Measurements from ENCODE around the gene MRPL20.
"Not testable (repeated sequence)": the region's sequence is repeated elsewhere in the genome, so short reads cannot be mapped to it uniquely, and the experiment has no call there.

Gene MRPL20

DNA sequence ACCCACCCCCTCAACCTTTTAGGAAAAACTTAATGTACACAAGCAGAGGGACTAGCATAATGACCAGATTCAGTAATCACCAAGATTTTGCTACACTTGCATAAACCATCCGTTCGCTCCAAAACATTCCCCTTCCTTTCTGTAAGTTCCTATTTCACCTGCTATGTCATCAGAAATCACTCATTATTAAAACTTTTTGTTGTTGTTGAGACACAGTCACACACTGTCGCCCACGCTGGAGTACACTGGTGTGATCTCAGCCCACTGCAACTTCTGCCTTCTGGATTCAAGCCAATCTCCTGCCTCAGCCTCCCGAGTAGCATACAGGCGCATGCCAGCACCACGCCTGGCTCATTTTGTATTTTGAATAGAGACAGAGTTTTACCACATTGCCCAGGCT, 3.4 kb downstream of the MRPL20 start:
- DNase-seq: no peak

GRCh38 chr1:1402901-1403392, 4.1 kb downstream of the MRPL20 start:
- DNase-seq: not testable (repeated sequence)

DNA sequence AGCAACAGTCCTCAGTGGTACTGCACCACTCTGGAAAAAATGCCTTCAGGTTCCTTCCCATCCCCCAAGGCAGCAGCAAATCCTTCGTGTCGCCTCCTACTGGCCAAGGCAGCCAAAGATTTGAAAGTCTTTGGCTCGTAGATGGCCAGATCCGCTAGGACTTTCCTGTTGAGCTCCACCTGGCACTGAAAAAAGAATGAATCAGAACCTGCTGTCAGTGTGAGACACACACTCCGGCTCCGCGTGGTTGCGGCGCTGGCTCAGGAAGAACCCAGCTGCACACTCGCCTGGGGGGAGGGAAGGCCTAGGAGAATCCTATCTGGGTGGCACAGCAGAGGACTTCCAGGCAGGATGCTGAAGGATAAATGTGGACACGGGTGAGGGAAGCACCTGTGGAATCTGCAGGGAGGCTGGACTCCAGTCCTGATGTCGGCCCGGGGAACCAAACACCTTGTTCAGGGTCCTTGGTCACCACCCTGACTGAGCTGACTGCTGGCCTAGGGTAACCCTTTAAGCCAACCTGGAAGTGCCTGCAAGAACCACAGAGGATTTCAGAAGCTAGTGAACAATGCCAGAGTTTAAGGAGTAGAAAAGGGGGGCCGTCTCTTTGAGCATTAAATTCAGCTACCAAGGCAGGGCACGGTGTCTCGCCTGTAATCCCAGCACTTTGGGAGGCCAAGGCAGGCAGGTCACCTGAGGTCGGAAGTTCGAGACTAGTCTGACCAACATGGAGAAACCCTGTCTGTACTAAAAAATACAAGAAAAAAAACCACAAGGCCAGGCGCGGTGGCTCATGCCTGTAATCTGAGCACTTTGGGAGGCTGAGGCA, 4.8 kb downstream of the MRPL20 start:
- peak in 1 of 2 experiments; percentile 24 for DNase-seq

GRCh38 chr1:1401457-1402010, 5.6 kb downstream of the MRPL20 start:
- DNase-seq: no peak

DNA sequence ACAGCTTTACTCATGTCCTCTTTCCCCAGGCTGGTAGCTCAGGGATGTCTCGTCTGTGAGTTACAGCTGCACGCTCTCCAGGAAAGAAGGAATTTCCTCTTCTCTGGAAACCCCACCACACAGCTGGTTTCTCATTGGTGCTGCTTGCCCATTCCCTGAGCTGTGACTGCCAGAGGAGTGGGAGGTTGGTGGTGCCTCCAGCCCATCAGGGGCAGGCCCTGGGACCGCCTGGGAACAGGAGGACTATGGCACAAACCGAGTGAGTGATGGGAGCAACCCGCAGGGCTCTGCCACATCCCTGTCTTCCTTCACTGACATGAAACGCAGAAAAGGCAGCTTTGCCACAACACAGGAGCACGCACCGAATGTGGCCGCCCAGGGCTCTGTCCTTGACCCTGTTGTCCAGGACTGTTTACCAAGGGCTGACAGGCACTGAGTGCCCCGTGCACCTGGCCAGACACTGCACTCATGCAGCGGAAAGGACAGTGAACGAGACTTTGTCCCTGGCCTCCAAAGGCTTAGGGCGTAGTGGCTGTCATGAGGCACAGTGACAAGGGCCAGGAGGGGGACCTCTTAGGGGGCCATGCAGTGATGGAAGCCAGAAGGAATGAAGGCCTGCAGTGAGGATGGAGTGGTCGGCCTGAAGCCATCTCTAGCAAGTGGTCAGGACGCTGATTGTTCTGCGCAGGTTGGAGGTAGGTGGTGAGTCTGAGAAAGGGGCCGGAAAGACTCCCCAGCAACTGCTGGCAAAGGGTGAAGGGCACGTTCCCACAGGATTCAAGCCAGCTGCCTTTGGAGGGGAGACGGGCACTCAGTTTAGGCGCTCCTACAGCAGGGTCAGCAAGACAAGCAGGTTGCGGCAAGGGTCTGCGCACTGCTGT, 6.3 kb downstream of the MRPL20 start:
- no peak for DNase-seq

DNA sequence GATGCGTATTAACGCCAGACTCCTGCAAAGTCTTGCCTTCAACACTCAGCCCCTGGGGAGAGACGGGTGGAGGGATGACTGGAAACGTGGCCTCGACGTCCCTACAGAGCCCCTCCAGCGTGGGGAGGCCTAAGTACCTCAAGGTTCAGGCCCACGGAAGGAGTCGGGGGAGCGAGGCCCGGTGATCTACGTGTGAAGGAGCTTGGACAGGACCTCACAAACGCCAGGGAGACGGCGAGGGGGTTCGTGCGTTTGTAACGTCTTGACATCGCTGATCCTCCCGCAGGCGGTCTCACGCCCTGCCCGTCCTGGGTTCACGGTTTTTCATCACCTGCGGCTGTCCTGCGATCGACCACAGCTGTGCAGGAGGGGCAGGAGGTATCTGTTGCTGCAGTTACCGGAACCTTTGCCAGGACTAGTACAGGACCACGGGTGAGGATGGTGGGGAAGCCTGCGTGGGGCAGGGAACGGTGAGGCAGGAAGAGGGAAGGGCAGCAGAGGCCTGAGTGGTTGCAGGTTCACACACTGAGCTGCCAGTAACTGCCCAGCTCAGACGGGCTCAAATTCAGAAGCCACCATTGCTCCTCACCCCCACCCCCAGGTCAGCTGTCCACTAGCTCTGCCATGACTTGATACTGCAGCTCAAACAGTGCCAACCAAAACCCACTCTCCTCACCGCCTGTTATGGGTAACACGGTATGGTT, 7.1 kb downstream of the MRPL20 start:
- DNase-seq: no peak

DNA sequence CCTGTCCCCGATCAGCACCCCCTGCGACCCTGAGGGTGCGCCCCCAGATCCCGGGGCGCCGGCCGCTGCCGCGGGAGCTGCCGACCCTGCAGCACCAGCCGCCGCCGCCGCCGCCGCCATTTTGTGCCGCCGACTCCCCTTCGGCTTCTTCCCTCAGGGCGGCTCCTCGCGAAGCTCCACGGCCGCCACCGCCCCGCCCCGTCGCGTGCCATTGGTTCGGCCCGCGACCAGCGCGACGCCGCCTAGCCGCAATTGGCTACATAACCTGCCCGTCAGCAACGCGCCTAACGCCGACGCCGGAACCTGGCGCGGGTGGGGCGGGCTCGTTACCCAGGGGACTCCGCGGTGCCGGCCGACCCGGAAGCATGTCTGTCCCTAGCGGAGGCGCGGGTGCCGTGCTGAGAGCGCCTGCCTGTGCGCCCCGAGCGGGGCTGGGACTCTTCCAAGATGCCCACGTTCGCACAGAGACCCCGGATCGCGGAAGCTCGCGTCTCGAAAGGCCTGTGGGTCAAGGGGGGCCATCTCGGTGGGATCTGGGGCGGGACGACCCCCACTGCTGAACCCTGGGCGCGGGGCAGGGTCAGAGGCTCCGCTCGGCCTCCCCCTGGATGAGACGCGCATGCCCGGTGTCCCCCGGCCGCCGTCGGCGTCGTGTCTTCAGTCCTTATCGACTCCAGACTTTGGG, 7.8 kb downstream of the MRPL20 start, which contains the start of gene CCNL2:
CCNL2 (minus strand) TSS at position 149 of the 685 bp plus-strand sequence; CDS start at position 120, 29 bp downstream.
- peak; percentile 97 for DNase-seq

GRCh38 chr1:1398677-1399186, 8.4 kb downstream of the MRPL20 start:
- no peak for DNase-seq

- no peak for DNase-seq
Measured at GRCh38 chr1:1397839-1398523, 9.1 kb downstream of the MRPL20 start.

DNA sequence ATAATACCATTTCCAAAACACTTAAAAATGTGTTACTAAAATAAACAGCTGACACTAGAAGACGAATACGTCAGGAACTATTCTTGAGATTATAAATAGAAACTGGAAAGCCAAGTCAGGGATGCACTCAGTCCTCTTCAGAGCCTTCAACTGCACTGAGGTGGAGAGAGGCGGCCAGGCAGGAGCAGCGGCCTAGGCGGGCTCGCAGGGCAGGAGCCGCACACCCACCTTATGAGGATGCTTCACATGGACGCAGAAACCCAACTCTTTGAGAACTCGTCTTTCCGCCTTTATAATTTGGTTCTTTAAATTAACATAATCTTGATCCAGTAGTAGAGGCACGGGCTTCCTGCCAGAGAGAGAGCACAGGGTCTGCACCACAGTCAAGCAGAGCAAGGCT, 11.9 kb downstream of the MRPL20 start:
- DNase-seq: no peak

GRCh38 chr1:1394116-1394515, 13.0 kb downstream of the MRPL20 start:
- DNase-seq: no peak

- DNase-seq: no peak
Measured at GRCh38 chr1:1393428-1393827, 13.7 kb downstream of the MRPL20 start.

DNA sequence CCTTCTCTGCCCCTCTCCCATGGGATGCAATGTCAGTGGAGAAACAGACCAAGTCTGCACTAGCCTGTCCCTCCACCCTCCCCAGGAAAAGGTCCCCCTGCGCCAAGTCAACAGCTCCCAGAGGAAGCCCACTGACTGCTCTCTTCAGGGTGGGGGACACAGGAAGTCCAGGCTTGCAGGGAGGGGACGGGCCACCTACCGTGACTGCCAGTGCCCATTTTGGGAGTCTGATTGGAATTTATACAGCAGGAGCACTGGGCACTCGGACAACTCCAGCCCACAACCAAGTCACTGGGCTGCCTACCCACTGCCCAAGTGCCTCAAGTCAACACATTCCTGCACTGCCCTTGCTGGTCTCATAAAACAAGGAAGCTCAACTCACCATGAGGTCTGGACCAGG, 14.1 kb downstream of the MRPL20 start:
- no peak for DNase-seq

GRCh38 chr1:1391225-1391624, 15.9 kb downstream of the MRPL20 start:
- DNase-seq: no peak

DNA sequence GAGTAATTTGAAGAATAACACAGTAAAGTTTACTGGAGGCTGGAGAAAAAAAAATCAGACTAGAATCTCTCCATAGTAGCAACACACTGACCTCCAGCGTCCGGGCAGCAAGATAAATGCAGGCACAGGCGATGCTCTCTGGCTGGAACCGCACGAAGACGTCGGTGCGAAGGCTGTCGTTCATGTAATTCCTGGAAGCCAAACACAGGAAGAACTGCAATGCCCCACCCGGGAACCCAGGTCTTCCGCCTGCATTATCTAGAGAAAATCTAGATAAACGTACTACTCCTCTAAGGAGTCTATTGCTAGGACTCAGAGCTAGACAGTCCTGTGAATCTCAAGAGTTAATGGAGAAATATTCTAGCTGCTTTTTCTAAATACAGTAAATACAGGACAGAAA, 16.4 kb downstream of the MRPL20 start:
- no peak for DNase-seq

GRCh38 chr1:1388078-1388472, 19.0 kb downstream of the MRPL20 start:
- DNase-seq: no peak

DNA sequence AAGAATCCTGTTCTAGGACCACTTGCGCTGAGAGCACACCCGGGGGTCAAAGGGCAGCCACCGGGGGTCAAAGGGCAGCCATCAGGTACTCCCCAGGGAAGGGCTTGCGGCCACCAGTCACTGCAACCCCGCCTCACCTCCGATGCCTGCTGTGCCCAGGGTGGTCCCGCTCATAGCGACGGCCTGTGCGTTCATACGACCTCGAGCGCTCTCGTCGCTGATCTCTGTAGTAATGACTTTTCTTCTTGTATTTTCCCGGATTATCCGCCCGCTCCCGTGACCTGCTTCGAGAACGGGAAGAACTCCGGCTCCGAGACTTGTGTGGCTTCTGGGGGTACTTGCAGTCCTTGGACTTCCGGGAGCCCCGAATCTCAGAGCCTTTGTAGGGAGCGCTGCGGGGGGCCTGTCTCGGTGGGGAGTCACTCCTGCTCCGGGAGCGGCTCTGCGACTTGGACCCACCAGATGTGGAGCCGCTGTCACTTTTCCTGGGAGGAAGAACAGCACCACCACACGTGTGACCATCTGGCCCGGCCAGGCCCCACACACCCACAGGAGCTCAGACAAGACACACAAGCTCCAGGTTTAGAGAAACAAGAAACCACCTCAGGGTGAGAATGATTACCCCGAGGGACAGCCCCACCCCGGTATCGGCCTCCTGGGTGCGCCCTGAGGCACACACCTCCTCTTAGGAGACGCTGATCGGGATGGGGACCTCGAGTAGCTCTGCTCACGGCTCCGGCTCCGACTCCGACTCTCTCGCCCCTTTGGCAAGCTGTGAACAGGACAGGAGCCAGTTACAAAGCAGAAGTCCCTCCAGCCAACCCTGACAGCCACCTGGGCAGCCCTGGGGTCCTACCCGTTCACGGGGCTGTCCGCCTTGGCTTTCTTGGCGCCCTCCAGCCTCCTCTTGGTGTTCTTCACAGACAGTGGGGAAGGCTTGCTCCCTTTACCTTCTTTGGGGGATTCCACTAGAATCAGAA, 19.7 kb downstream of the MRPL20 start:
- DNase-seq: no peak

DNA sequence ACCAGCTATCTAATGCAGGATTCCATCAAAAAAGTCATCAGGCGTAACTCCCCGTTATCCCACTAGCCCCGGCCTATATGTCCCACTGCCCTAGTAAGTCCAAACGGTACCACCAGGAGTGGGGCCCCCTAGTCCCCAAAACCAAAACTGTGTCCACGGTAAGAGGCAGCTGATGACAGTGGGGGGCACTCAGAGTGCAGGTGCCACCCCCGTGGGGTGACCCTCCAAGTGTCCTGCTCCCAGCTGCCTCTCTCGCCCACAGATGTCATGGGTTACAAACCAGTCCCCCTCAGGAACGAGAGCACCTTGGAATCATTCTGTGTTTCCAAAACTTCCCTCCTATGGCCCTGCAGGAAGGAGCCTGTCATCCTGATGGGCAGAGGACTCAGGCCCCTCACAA, 21.2 kb downstream of the MRPL20 start:
- no peak for DNase-seq

DNA sequence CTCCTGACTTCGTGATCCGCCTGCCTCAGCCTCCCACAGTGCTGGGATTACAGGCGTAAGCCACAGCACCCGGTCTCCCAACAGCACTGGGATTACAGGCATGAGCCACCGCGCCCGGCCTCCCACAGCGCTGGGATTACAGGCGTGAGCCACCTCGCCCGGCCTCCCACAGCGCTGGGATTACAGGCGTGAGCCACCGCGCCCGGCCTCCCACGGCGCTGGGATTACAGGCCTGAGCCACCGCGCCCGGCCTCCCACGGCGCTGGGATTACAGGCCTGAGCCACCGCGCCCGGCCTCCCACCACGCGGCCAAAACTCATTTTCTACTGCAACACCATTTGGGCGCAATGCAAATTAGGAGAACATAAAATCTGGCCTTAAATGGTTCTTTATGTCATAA, 21.8 kb downstream of the MRPL20 start:
- not testable (repeated sequence) for DNase-seq

DNA sequence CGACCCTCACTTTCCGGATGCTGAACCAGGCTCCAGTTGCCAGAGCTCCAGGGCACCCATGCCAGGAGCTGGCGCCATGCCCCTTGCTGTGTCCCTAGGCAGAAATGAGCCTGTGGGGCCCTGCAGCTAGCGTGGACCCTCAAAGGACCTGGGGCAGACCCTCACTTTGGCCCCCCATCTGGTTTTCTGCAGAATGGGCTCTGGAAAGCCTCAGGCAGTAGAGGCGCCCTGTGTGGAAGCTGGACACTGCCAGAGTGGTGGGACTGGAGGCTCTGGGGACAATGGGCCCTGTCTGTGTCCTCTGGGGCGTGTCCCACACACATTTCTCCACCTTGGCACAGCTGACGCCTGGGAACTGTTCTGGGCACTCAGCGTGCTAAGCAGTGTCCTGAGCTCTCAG, 25.8 kb downstream of the MRPL20 start:
- DNase-seq: no peak
